GM12878 (cell line): ENCODE results near the gene GKAP1. TPM values are rescaled to one million over a fixed set of nuclear protein-coding genes. Genes with fewer than 3 reads are reported as not detected.

Source experiments
- ATAC-seq: fragments of 200-7000 bp; cut with Tn5 transposase; 3 replicates; pipeline ENCODE4 v1.9.1; 2020; ENCODE audit warnings: mild to moderate bottlenecking, moderate library complexity
- BruUV-seq: library from RNA; stranded (reverse); fragments of 400-500 nt; replicated peaks from 2 replicates; lab custom pipeline; 2021; lab: Mats Ljungman, UMichigan
- CTCF ChIA-PET: fragments of 300-600 bp; sonication (Branson Sonifier 250); formaldehyde crosslinking; extraction: SDS; loops from one replicate; lab custom pipeline; 2021; ENCODE audit warnings: inconsistent platforms; lab: Yijun Ruan, JAX
- POLR2A ChIA-PET: fragments of 350-600 bp; formaldehyde crosslinking; extraction: SDS; loops from one replicate; lab custom pipeline; 2021; ENCODE audit warnings: inconsistent platforms; lab: Charles Lee
- RAD21 ChIA-PET: fragments of 300-600 bp; sonication (Branson Sonifier 250); formaldehyde crosslinking; loops from one replicate; lab custom pipeline; 2023; ENCODE audit warnings: antibody characterized with exemption; ENCODE audit not compliant: unreplicated experiment; lab: Charles Lee
- SMC1A ChIA-PET: fragments of 300-600 bp; sonication (Branson Sonifier 250); formaldehyde crosslinking; loops from one replicate; lab custom pipeline; 2023; ENCODE audit not compliant: unreplicated experiment, uncharacterized antibody; lab: Charles Lee
- DNase-seq: peaks from one replicate; pipeline ENCODE4 v3.0.0-alpha.2; 2011; ENCODE audit warnings: low read depth, low spot score
- FAIRE-seq: peaks from 3 replicates; lab custom pipeline; 2011; peaks lifted over from hg19 to GRCh38; lab: Jason Lieb, UNC
- H2AFZ ChIP-seq: 2 replicates; pipeline ENCODE4 v1.6.0; 2011; ENCODE audit warnings: low read depth, low read length, control low read depth; ENCODE audit not compliant: control insufficient read depth
- H3K27ac ChIP-seq: 2 replicates; pipeline ENCODE4 v1.5.1; 2011; ENCODE audit warnings: control low read depth; ENCODE audit not compliant: control insufficient read depth, insufficient read depth
- H3K27me3 ChIP-seq, 2 experiments: replicated peaks in 1 of 2; 2 replicates each; pipeline versions ENCODE4 v1.6.0 to v1.6.1; 2011; ENCODE audit warnings: low read length in 1 of 2; ENCODE audit not compliant: control insufficient read depth in 2 of 2, insufficient read depth in 2 of 2
- H3K36me3 ChIP-seq, 2 experiments: 2 replicates each; pipeline ENCODE4 v1.5.1; 2011; ENCODE audit warnings: low read length in 1 of 2; ENCODE audit not compliant: control insufficient read depth in 2 of 2, insufficient read depth in 2 of 2
- H3K4me1 ChIP-seq: 2 replicates; pipeline ENCODE4 v1.6.1; 2011; ENCODE audit warnings: mild to moderate bottlenecking, low read length, moderate library complexity, mixed read lengths; ENCODE audit not compliant: control insufficient read depth, insufficient read depth
- H3K4me2 ChIP-seq: 2 replicates; pipeline ENCODE4 v1.6.0; 2011; ENCODE audit warnings: control low read depth; ENCODE audit not compliant: control insufficient read depth, insufficient read depth
- H3K4me3 ChIP-seq: fragments of 200-600 bp; sonication (generic); 2 replicates; pipeline ENCODE4 v1.5.1; 2016
- H3K79me2 ChIP-seq: 2 replicates; pipeline ENCODE4 v1.6.0; 2011; ENCODE audit warnings: low read length; ENCODE audit not compliant: control insufficient read depth, insufficient read depth
- H3K9ac ChIP-seq: 2 replicates; pipeline ENCODE4 v1.8.0; 2011; ENCODE audit warnings: low read length, control low read depth, mixed read lengths; ENCODE audit not compliant: control insufficient read depth, insufficient read depth
- H3K9me3 ChIP-seq: replicated peaks from 3 replicates; pipeline ENCODE4 v1.5.1; 2011; ENCODE audit warnings: mild to moderate bottlenecking, low read length; ENCODE audit not compliant: control insufficient read depth, insufficient read depth
- H4K20me1 ChIP-seq: 2 replicates; pipeline ENCODE4 v1.6.0; 2011; ENCODE audit not compliant: control insufficient read depth, insufficient read depth
- BRCA1 ChIP-seq: IDR thresholded peaks from 2 replicates; pipeline ENCODE4 v1.6.1; 2011; ENCODE audit warnings: low read depth, low read length, improper control_type of control experiment
- FOXK2 ChIP-seq: fragments of 450-650 bp; IDR thresholded peaks from 2 replicates; pipeline ENCODE4 v1.6.1; 2017; ENCODE audit warnings: mild to moderate bottlenecking, moderate library complexity
- MAX ChIP-seq: IDR thresholded peaks from 2 replicates; pipeline ENCODE4 v1.6.1; 2012; ENCODE audit warnings: low read depth, low read length, improper control_type of control experiment
- PKNOX1 ChIP-seq: fragments of 450-650 bp; IDR thresholded peaks from 2 replicates; pipeline ENCODE4 v1.6.1; 2016; ENCODE audit warnings: mild to moderate bottlenecking
- POLR2AphosphoS5 ChIP-seq: IDR thresholded peaks from 2 replicates; pipeline ENCODE4 v1.6.1; 2011; ENCODE audit warnings: mild to moderate bottlenecking, low read length, inconsistent platforms
- REST ChIP-seq: IDR thresholded peaks from 2 replicates; pipeline ENCODE4 v1.6.1; 2012; ENCODE audit warnings: mild to moderate bottlenecking, low read depth, low read length
- SMAD1 ChIP-seq: fragments of 450-650 bp; IDR thresholded peaks from 2 replicates; pipeline ENCODE4 v1.6.1; 2018; ENCODE audit warnings: mild to moderate bottlenecking, low read depth; ENCODE audit not compliant: partially characterized antibody
- SRF ChIP-seq, 2 experiments: IDR thresholded peaks; 2 replicates each; pipeline ENCODE4 v1.6.1; 2011; ENCODE audit warnings: low read depth in 2 of 2, low read length in 2 of 2, mild to moderate bottlenecking in 1 of 2, moderate library complexity in 1 of 2
- YY1 ChIP-seq: IDR thresholded peaks from 2 replicates; pipeline ENCODE4 v1.6.1; 2011; ENCODE audit warnings: low read depth, mild to moderate bottlenecking, low read length
- ZNF24 ChIP-seq: fragments of 450-650 bp; IDR thresholded peaks from 2 replicates; pipeline ENCODE4 v1.6.1; 2017; ENCODE audit warnings: antibody characterized with exemption, mild to moderate bottlenecking
- ZNF592 ChIP-seq: fragments of 450-650 bp; IDR thresholded peaks from 2 replicates; pipeline ENCODE4 v1.6.1; 2017; ENCODE audit warnings: mild to moderate bottlenecking, moderate library complexity
- ZNF687 ChIP-seq: fragments of 450-650 bp; IDR thresholded peaks from 2 replicates; pipeline ENCODE4 v1.6.1; 2017; ENCODE audit warnings: mild to moderate bottlenecking, moderate library complexity
- whole genome bisulfite sequencing: methylation state at CpG from one replicate; pipeline ENCODE4 v1.1.6; 2016; ENCODE audit warnings: low lambda C conversion rate; ENCODE audit not compliant: insufficient replicate concordance, insufficient coverage; ENCODE audit errors: missing lambda C conversion rate; 5-methylcytosine and 5-hydroxymethylcytosine counted together
- in situ Hi-C: fragments of 300-500 bp; cut with MboI; formaldehyde crosslinking; loops from 9 replicates; pipeline ENCODE4 v1.14.3; 2018; ENCODE audit warnings: mixed read lengths
- intact Hi-C: fragments of 100-400 bp; cut with micrococcal nuclease; formaldehyde crosslinking; loops from one replicate; pipeline ENCODE4 v1.14.2; 2022; ENCODE audit not compliant: unreplicated experiment
- polyA plus RNA-seq, 11 experiments: library from polyadenylated mRNA; depleted of rRNA in 4 of 11; unstranded in 6 of 11; stranded (reverse) in 5 of 11; fragments of >200 nt; fragmentation: Nextera tagmentation in 4 of 11; fragmentation: Illumina TruSeq in 1 of 11; extraction: Ambion mirVana in 4 of 11; extraction: Trizol in 1 of 11; gene quantifications; 1 replicate in 1 of 11; 2 replicates in 10 of 11; pipeline versions ENCODE4 v1.2.1 to v1.2.3, GENCODE V29; 2011 to 2016; ENCODE audit warnings: inconsistent platforms in 2 of 11, missing spikeins in 2 of 11, low read depth in 1 of 11
- total RNA-seq, 4 experiments: library from RNA; depleted of rRNA in 3 of 4; stranded (reverse); fragments of >200 nt in 3 of 4; fragmentation: Illumina TruSeq in 1 of 4; extraction: Trizol in 1 of 4; gene quantifications; 2 replicates each; pipeline versions ENCODE4 v1.2.1 to v1.2.3, GENCODE V29; 2013 to 2021

The GKAP1 gene
- total and polyA plus RNA-seq, 10 of the 15 experiments (the other 5 are each of a cell fraction or from before 2014, with no cell fraction given), result 0.92 to 5.1 (median 2.7) TPM

- 92% methylated on average over 2 of the region's 2 CpGs for WGBS
- POLR2A ChIA-PET, result no interaction called here
- no peak overlapping the region for H3K27ac ChIP-seq
- no peak overlapping the region for H2AFZ ChIP-seq
- H3K27me3 ChIP-seq, result no peaks in the 10 kb centered on the region
- intact Hi-C loops, result no loop called here
- no peak for ATAC-seq
- no peaks in the 10 kb centered on the region for H4K20me1 ChIP-seq
- RAD21 ChIA-PET, result no interaction called here
- H3K79me2 ChIP-seq, result no peaks in the 10 kb centered on the region
- SMC1A ChIA-PET, result no interaction called here
- FAIRE-seq, result no peak
- BruUV-seq, result no TSS peak
- no peaks in the 10 kb centered on the region for H3K9me3 ChIP-seq
- no peak overlapping the region for H3K4me2 ChIP-seq
- in situ Hi-C loops, result no loop called here
- H3K4me3 ChIP-seq, result no peak overlapping the region
- H3K36me3 ChIP-seq, result no peaks in the 10 kb centered on the region
- no peak for DNase-seq
- CTCF ChIA-PET, result no interaction called here
- no peak overlapping the region for H3K9ac ChIP-seq
- H3K4me1 ChIP-seq, result no peaks in the 10 kb centered on the region
- TF ChIP-seq MAX, result no peak
- TF ChIP-seq ZNF592, result no peak
- no peak for TF ChIP-seq SMAD1
- TF ChIP-seq SRF (IDR thresholded peaks at IDR 0.05; ENCODE audit: low read depth in 2 of 2, low read length in 2 of 2), result no peak
- no peak for TF ChIP-seq REST
- no peak for TF ChIP-seq BRCA1
- no peak for TF ChIP-seq ZNF687
- TF ChIP-seq FOXK2, result no peak
- no peak for TF ChIP-seq ZNF24
- TF ChIP-seq PKNOX1, result no peak
- no peak for TF ChIP-seq POLR2AphosphoS5
- TF ChIP-seq YY1, result no peak
Observed at GRCh38 chr9:83778164-83778563, 39.4 kb downstream of the GKAP1 start.
